Activated CD4-positive, alpha-beta T cell treated with anti-CD3 and anti-CD28 coated beads, Interleukin-2, amount 10 ng/mL, durations not matched to agents 24 days and 14 days (primary cell): Measurements from ENCODE around the gene HMCN1. TPM values are rescaled to one million over a fixed set of nuclear protein-coding genes. Genes with fewer than 3 reads are reported as not detected.

Experiments used
- DNase-seq: peaks from one replicate; pipeline ENCODE4 v3.0.0; 2022
- H3K27ac Mint-ChIP-seq: one replicate; pipeline ENCODE4 v1.8.0; 2022; ENCODE audit warnings: mild to moderate bottlenecking, mixed read lengths
- H3K27me3 Mint-ChIP-seq: one replicate; pipeline ENCODE4 v1.8.0; 2022; ENCODE audit warnings: mixed read lengths
- H3K36me3 Mint-ChIP-seq: one replicate; pipeline ENCODE4 v1.8.0; 2022; ENCODE audit warnings: low read depth, mild to moderate bottlenecking, mixed read lengths
- H3K4me1 Mint-ChIP-seq: one replicate; pipeline ENCODE4 v1.8.0; 2021; ENCODE audit warnings: mixed read lengths
- H3K4me3 Mint-ChIP-seq: one replicate; pipeline ENCODE4 v1.8.0; 2022; ENCODE audit warnings: mild to moderate bottlenecking, moderate library complexity, mixed read lengths
- H3K9me3 Mint-ChIP-seq: one replicate; pipeline ENCODE4 v1.8.0; 2021; ENCODE audit warnings: mixed read lengths
- intact Hi-C: fragments of 100-400 bp; cut with micrococcal nuclease; formaldehyde crosslinking; loops from one replicate; pipeline ENCODE4 v1.15.1; 2023
- total RNA-seq: library from RNA; stranded (reverse); gene quantifications from 2 replicates; pipeline ENCODE4 v1.2.3, GENCODE V29; 2022

Gene HMCN1
- total RNA-seq, 1 donor from 2014 or later: not detected

DNA sequence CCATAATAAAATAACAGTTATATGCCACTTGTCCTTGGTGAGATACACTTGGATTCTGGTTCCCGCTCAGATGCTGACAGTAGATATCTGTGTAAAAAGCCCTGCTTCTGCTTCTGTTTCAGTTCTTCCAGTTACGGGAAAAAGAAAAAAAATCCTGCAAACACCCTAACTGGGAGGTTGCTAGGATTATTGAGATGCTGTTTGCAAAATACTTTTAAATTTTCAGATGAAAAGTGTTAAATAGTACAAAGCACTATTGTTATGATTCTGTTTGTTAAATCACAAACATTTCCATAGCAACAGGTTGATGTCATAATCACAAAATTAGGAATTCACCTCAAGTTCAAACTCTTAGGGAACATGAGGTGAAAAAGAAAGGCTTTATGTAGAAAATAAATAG lies 232.3 kb downstream of the HMCN1 start:
- Mint-ChIP-seq H3K4me3 (no peak overlapping the region), H3K9me3 (no peaks in the 10 kb centered on the region), H3K27me3 (peaks cover 5% of the 10 kb centered on the region), H3K27ac (no peak overlapping the region), H3K36me3 (no peaks in the 10 kb centered on the region), H3K4me1 (no peaks in the 10 kb centered on the region)
- DNase-seq: no peak
- intact Hi-C loops: no loop called here

DNA sequence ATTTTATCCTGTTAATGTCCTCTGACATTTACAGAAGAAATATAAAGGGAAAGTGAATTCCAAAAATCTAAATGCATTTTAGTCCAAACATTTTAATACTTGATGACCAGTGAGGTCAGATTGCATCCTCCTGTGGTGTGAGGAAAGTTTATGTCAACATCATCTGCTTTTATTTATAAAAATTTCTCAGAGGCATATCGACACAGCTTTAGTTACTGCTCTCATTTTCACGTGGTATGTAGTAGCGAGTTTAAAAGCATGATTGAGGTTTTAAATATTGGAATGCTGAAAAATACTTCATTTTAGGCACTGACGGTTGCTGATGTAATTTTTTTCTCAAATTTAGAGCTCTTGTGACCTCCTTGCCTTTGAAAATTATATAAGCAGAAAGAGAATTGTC lies 234.8 kb downstream of the HMCN1 start:
- Mint-ChIP-seq H3K9me3 (no peaks in the 10 kb centered on the region), H3K36me3 (no peaks in the 10 kb centered on the region), H3K4me3 (no peak overlapping the region), H3K27ac (no peak overlapping the region), H3K27me3 (peaks cover 5% of the 10 kb centered on the region), H3K4me1 (no peaks in the 10 kb centered on the region)
- no peak for DNase-seq
- intact Hi-C loops: no loop called here

DNA sequence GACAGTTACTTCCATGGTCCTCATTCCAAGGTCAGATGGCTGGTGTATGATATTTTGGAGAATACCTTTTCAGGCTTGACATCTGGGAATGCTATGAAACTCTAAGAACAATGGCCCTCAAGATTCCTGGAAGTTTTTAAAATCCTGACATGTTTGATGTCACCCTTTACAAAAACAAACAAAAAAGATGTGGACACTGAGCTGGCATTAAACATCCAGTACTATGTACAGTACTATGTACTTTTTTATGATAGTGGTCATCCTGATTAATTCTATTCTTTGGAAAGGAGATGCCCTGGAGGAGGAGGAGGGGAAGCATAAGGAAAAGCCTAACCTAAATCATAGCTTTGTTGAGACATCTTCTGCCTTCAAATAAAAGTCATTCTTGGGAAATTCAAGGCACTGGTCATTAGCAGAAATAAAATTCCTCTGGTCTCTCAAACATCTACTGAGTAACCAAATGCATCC lies 235.4 kb downstream of the HMCN1 start:
- no peak overlapping the region for H3K27ac Mint-ChIP-seq
- intact Hi-C loops: no loop called here

DNA sequence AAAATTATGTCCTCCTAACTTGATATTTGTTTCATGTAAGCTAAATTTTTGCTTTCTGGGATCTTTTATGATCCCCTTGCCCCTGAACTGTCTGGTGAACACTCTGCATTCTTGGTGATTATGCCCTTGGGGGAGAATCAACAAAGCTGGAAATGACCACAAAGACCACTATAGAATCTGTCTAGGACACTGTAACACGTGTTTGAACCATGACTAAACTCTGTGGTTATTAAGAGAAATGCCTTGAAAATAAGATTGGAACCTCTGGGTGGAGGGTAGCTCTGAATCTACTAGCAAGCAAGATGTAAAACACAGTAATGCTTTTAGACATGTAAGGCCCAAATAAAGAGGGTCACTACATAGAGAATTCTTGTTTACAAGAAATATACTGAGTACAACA lies 237.5 kb downstream of the HMCN1 start:
- intact Hi-C loops: no loop called here
- no peak for DNase-seq
- Mint-ChIP-seq H3K9me3 (no peaks in the 10 kb centered on the region), H3K27ac (no peak overlapping the region), H3K4me3 (no peak overlapping the region), H3K4me1 (no peaks in the 10 kb centered on the region), H3K36me3 (no peaks in the 10 kb centered on the region), H3K27me3 (peaks cover 2% of the 10 kb centered on the region)

More for the DNA sequence above, 235.4 kb downstream of the HMCN1 start:
- Mint-ChIP-seq H3K4me3 (no peak overlapping the region), H3K9me3 (no peaks in the 10 kb centered on the region), H3K4me1 (no peaks in the 10 kb centered on the region), H3K36me3 (no peaks in the 10 kb centered on the region), H3K27me3 (peaks cover 5% of the 10 kb centered on the region)
- no peak for DNase-seq

DNA sequence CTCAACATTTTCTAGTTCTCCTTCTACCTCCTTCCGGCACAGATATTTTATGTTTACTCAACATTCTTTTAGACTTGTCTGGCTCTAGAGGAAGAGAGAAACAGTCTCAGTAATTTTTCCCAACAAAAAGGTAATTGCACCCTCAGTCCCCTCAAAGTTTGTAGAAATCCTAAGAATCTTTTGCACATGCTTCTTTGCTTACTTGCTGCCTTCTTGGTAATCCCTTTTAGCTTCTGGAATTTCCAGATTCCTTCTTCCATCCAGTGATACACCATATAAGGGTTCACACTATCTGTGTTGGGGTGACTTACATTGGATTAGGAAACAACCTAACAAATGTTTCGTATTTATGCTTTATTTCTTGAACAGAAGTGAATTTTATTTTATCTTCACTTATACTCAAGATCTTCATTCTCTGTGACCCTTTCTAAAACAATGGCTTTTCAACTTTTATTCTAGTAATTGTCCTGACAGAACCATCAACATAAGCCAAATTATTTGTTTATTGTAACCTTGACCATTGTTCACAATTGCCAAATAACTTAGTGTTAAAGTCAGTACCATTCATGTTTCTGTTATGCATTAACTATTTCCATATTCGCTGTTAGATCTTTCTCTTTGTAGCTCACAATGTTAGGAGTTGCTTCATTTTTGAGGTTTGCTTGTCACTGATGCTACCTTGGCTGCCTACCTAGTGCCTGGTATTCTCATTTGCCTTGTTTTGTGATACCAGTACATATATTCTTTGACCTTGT lies 238.1 kb downstream of the HMCN1 start:
- no peak for DNase-seq
- no peak overlapping the region for H3K4me3 Mint-ChIP-seq
- intact Hi-C loops: no loop called here
- H3K36me3 Mint-ChIP-seq: no peaks in the 10 kb centered on the region
- no peaks in the 10 kb centered on the region for H3K4me1 Mint-ChIP-seq
- no peaks in the 10 kb centered on the region for H3K9me3 Mint-ChIP-seq
- H3K27ac Mint-ChIP-seq: no peak overlapping the region
- H3K27me3 Mint-ChIP-seq: peaks cover 2% of the 10 kb centered on the region

DNA sequence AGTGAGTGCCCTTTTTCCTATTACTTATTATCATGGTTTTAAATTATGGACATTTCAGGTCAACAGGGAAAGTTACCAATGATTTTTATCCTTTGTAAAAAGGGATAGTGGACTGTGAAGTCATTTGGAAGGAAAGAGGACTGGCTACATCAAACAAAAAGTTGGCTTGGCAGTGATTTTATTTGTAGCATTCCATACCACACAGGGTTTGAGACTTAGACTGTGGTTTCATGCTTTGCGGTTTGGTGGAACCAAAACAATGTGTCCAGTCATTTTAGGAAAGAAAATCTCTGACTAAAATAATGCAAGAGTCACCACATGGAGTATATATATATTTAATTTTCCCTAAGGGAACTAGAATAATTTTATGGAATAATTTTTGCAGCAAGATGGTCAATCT lies 239.5 kb downstream of the HMCN1 start:
- Mint-ChIP-seq H3K4me3 (no peak overlapping the region), H3K36me3 (no peaks in the 10 kb centered on the region), H3K9me3 (no peaks in the 10 kb centered on the region), H3K27me3 (peaks cover 2% of the 10 kb centered on the region), H3K4me1 (no peaks in the 10 kb centered on the region), H3K27ac (no peak overlapping the region)
- intact Hi-C loops: no loop called here
- DNase-seq: no peak

DNA sequence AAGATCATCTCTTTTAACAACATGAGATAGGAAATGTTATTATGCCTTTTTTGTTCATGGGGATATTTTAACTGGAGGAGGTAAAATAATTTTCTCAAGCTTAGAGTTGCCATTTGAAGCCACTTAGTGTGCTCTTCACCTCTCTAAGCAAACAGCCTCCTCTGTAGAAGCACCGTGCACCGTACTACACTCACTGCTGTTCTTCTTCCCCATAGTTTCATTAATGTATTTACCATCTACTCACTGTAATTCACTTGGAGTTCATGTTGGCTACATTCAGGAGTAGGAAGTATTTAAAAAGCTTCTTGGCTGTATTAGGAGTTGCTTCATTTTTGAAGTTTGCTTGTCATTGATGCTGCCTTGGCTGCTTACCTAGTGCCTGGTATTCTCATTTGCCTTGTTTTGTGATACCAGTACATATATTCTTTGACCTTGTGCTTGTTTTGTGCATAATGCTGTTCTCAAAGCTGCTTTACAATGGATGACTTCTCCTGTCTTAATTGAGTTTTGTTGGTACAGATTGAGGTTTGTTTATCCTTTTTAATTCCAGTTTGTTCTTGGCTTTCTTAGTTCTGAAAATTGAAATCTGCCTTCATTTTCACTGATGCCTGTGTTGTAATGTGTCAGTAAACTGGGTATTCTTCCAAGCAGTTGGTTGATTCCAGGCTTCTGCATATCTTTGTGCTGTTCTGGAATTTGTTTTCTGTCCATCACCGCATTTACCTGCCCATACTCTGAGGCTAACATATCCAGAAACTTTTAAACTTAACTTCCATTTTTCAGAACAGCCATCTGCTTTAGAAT lies 240.4 kb downstream of the HMCN1 start:
- intact Hi-C loops: no loop called here
- Mint-ChIP-seq H3K4me3 (no peak overlapping the region), H3K27ac (no peak overlapping the region), H3K36me3 (no peaks in the 10 kb centered on the region), H3K9me3 (no peaks in the 10 kb centered on the region), H3K4me1 (no peaks in the 10 kb centered on the region), H3K27me3 (no peaks in the 10 kb centered on the region)
- DNase-seq: no peak

DNA sequence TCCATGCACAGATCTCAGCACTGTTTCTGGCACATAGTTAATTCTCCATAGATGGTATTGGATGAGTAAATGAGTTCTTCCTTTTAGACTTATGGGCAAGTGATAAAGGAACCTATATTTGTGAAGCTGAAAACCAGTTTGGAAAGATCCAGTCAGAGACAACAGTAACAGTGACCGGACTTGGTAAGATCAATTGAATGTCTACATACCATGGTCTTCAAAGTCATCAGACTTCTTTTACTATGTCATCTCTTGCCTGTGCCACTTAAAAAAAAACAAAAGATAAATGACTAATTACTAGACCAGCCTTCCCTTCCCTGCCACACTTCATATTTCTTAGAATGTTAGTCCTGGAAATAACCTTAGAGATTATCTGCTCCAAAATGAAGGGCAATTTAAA lies 246.7 kb downstream of the HMCN1 start:
- H3K4me3 Mint-ChIP-seq: no peak overlapping the region
- no peak for DNase-seq

DNA sequence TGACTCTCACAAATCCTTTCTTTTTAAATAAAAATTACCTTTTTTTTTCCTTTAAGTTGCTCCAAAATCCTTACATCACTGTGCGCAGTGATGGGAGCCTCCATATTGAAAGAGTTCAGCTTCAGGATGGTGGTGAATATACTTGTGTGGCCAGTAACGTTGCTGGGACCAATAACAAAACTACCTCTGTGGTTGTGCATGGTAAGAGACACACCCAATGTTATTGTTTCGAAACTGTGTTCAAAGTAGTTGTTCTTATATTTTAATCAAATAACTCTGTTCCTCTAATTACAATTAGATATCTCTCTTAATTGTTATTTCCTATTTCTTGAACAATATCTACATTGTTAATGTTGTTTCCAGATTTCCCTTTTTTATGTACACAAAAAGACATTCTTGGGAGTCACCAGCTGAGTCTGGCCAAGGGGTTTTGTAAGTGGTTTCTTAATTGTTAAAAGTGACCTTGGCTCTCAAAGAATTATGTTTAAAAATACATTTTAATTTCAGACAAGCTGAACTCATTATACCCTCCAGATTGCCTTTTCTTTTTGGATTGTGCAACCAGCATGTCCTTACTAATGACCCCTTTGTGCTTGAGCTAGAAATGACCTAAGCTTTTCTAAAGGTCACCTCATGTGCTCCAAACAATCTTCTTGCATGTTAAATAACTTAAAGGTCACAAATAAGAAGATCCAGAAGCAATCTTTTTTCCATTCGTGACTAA lies 250.1 kb downstream of the HMCN1 start:
- Mint-ChIP-seq H3K4me1 (peaks cover 8% of the 10 kb centered on the region), H3K27me3 (peaks cover 1% of the 10 kb centered on the region), H3K27ac (no peak overlapping the region), H3K36me3 (no peaks in the 10 kb centered on the region), H3K4me3 (no peak overlapping the region), H3K9me3 (no peaks in the 10 kb centered on the region)
- intact Hi-C loops: no loop called here
- DNase-seq: no peak

More for the DNA sequence above, 246.7 kb downstream of the HMCN1 start:
- peak overlapping the region; percentile 3 for H3K27ac Mint-ChIP-seq
- H3K9me3 Mint-ChIP-seq: no peaks in the 10 kb centered on the region
- H3K36me3 Mint-ChIP-seq: no peaks in the 10 kb centered on the region
- peaks cover 1% of the 10 kb centered on the region for H3K27me3 Mint-ChIP-seq
- H3K4me1 Mint-ChIP-seq: no peaks in the 10 kb centered on the region
- intact Hi-C loops: no loop called here

DNA sequence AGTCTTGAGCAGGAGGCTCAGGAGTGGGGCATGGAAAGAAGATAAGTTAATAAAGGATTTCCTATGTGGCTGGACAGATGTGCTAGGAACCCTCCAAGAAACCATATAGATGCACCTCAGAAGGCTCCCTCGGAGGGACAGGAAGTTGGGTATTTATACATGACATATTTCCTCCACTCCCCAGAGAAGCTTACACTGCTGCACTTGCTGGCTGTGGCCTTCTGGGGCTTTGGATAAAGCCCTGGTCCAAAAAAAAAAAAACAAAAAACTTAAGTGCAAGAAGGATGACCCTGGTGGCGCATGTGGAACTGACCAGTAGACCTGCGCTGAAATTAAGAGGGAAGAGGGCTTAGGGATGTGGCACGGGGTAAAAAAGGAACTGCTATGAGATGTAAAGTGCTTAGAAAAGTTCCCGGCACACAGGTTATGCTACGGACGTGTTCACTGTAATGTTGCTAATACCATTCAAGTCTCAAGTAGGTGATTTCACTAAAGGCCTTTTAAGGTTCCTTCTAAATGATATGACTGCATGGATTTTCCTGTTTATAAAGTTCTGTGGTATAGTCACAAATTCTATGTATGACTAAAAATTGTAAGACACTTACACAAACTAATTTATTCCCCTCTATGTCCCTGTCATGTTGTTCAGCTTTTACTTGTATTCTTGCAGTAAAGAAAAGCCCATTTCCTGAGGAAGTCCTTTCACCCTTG lies 253.6 kb downstream of the HMCN1 start:
- Mint-ChIP-seq H3K4me3 (peak overlapping the region; percentile 53), H3K36me3 (no peaks in the 10 kb centered on the region), H3K9me3 (no peaks in the 10 kb centered on the region), H3K4me1 (peaks cover 8% of the 10 kb centered on the region), H3K27ac (peak overlapping the region; percentile 92), H3K27me3 (peaks cover 1% of the 10 kb centered on the region)
- peak; percentile 54 for DNase-seq
- intact Hi-C loops: no loop called here

DNA sequence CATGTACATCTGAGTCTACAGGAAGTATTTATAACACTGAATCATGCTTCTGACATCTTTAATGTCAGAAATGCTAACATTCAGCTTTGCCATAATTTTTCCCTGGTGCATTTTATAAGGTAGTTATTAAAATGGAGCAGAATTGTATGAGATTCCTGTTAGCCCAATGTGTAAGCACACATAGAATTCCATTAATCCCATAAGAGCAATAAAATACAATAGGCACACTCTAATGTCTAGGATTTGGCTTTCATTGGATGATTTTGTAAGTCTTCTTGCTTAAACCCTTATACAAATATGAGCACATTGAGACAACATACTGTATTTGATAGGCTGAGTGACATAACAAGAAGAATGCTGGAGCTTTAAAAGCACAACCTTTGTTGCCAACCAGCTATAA lies 256.4 kb downstream of the HMCN1 start:
- H3K27me3 Mint-ChIP-seq: peaks cover 4% of the 10 kb centered on the region
- H3K4me3 Mint-ChIP-seq: no peak overlapping the region
- H3K36me3 Mint-ChIP-seq: no peaks in the 10 kb centered on the region
- no peaks in the 10 kb centered on the region for H3K9me3 Mint-ChIP-seq
- no peak for DNase-seq
- peaks cover 8% of the 10 kb centered on the region for H3K4me1 Mint-ChIP-seq
- intact Hi-C loops: no loop called here
- no peak overlapping the region for H3K27ac Mint-ChIP-seq

DNA sequence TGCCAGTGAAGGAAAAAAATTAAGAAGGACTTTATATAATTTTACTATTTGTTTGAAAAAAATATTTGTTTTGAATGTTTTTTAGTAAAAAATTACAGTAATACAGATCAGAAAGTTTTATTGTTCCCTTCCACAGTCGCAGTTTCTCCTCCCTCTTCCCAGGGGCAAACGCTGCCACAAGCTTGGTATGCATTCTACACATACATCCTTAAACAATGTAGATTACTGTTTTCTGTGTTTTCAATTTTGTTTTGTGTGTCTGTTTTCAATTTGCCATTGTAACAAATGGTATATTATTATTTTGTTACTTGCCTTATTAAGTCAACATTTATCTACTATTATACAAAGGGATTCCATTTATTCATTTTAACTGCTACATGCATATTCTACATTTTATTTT lies 257.1 kb downstream of the HMCN1 start:
- H3K36me3 Mint-ChIP-seq: no peaks in the 10 kb centered on the region
- H3K9me3 Mint-ChIP-seq: no peaks in the 10 kb centered on the region
- intact Hi-C loops: no loop called here
- DNase-seq: no peak
- H3K27me3 Mint-ChIP-seq: peaks cover 2% of the 10 kb centered on the region
- no peak overlapping the region for H3K4me3 Mint-ChIP-seq
- peaks cover 8% of the 10 kb centered on the region for H3K4me1 Mint-ChIP-seq
- H3K27ac Mint-ChIP-seq: no peak overlapping the region

DNA sequence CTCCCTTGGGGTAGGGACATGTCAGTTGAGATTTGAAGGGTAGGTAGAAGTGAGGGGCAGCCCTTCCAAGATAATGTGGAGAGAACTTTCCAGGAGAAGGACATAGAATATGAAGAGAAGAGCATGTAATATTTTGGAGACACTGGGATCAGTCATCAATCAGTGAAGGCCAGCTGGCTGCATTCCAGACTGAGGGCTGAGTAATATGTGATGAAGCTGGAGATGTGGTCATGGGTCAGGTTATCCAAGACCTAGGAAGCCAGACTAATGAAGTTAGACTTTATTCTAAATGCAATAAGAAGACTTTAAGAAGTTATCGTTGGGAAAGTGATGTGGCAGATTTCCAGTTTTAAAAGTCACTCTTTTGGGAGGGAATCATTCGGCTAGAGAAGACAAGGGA lies 262.0 kb downstream of the HMCN1 start:
- H3K4me1 Mint-ChIP-seq: no peaks in the 10 kb centered on the region
- DNase-seq: no peak
- no peak overlapping the region for H3K27ac Mint-ChIP-seq
- intact Hi-C loops: no loop called here
- H3K36me3 Mint-ChIP-seq: no peaks in the 10 kb centered on the region
- no peak overlapping the region for H3K4me3 Mint-ChIP-seq
- H3K9me3 Mint-ChIP-seq: no peaks in the 10 kb centered on the region
- peaks cover 5% of the 10 kb centered on the region for H3K27me3 Mint-ChIP-seq
